ENCODE measurements around the gene SINHCAF.

DNA sequence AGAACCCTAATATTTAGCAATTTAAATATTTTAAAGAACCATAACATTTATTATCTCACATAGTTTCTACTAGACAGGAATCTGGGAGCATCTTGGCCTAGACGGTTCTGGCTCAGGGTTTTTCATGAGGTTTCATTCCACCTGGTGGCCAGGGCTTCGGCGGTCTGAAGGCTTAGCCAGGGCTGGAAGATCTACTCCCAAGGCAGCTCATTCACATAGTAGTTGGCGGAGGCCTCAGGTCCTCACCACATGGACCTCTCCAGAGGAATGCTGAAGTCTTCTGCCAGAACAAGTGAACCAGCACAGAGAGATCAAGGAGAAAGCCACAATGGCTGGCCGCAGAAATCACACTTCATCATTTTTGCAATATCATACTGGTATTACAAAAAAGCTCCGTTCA is 68.2 kb downstream of the SINHCAF start:
- TF ChIP-seq, protein P1, sequence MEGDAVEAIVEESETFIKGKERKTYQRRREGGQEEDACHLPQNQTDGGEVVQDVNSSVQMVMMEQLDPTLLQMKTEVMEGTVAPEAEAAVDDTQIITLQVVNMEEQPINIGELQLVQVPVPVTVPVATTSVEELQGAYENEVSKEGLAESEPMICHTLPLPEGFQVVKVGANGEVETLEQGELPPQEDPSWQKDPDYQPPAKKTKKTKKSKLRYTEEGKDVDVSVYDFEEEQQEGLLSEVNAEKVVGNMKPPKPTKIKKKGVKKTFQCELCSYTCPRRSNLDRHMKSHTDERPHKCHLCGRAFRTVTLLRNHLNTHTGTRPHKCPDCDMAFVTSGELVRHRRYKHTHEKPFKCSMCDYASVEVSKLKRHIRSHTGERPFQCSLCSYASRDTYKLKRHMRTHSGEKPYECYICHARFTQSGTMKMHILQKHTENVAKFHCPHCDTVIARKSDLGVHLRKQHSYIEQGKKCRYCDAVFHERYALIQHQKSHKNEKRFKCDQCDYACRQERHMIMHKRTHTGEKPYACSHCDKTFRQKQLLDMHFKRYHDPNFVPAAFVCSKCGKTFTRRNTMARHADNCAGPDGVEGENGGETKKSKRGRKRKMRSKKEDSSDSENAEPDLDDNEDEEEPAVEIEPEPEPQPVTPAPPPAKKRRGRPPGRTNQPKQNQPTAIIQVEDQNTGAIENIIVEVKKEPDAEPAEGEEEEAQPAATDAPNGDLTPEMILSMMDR (IDR thresholded peaks at IDR 0.05) = no peak
- no peak for TF ChIP-seq POLR2A (IDR thresholded peaks at IDR 0.05)
